H9 (cell line): Measurements from ENCODE around the gene ZNF385D. TPM values are rescaled to one million over a fixed set of nuclear protein-coding genes. Genes with fewer than 3 reads are reported as not detected.

Experiments
- DNase-seq: peaks from one replicate; pipeline ENCODE4 v3.0.0-alpha.2; 2017
- H2AFZ ChIP-seq: one replicate; pipeline ENCODE4 v1.6.1; 2013; ENCODE audit warnings: mild to moderate bottlenecking, low read length, control low read depth, moderate library complexity
- H2AK5ac ChIP-seq: 2 replicates; pipeline ENCODE4 v1.6.1; 2013; ENCODE audit warnings: low read length, control low read depth, mixed read lengths; ENCODE audit not compliant: insufficient read length
- H2BK120ac ChIP-seq: one replicate; pipeline ENCODE4 v1.6.1; 2013; ENCODE audit warnings: low read depth, mild to moderate bottlenecking, low read length, control low read depth, inconsistent platforms; ENCODE audit not compliant: poor library complexity, severe bottlenecking
- H2BK12ac ChIP-seq: 2 replicates; pipeline ENCODE4 v1.6.1; 2013; ENCODE audit warnings: low read length, control low read depth, mixed read lengths, low read depth; ENCODE audit not compliant: insufficient read length
- H2BK15ac ChIP-seq: 2 replicates; pipeline ENCODE4 v1.6.1; 2013; ENCODE audit warnings: low read depth, low read length, control low read depth
- H2BK20ac ChIP-seq: one replicate; pipeline ENCODE4 v1.6.1; 2013; ENCODE audit warnings: low read depth, mild to moderate bottlenecking, low read length, control low read depth, inconsistent platforms; ENCODE audit not compliant: poor library complexity, severe bottlenecking
- H2BK5ac ChIP-seq: 2 replicates; pipeline ENCODE4 v1.6.1; 2013; ENCODE audit warnings: low read length, control low read depth, mixed read lengths; ENCODE audit not compliant: insufficient read length
- H3K14ac ChIP-seq: 2 replicates; pipeline ENCODE4 v1.6.1; 2013; ENCODE audit warnings: low read length, control low read depth; ENCODE audit not compliant: insufficient read depth
- H3K18ac ChIP-seq: 2 replicates; pipeline ENCODE4 v1.6.1; 2013; ENCODE audit warnings: low read depth, mild to moderate bottlenecking, mixed read lengths, low read length, control low read depth; ENCODE audit not compliant: insufficient read length
- H3K23ac ChIP-seq: 2 replicates; pipeline ENCODE4 v1.6.1; 2013; ENCODE audit warnings: low read length, control low read depth, mixed read lengths, low read depth; ENCODE audit not compliant: insufficient read length
- H3K23me2 ChIP-seq: 2 replicates; pipeline ENCODE4 v1.6.1; 2013; ENCODE audit warnings: low read depth, mild to moderate bottlenecking, mixed read lengths, low read length, control low read depth; ENCODE audit not compliant: insufficient read length, poor library complexity, severe bottlenecking
- H3K27ac ChIP-seq: 2 replicates; pipeline ENCODE4 v1.5.1; 2013; ENCODE audit warnings: low read length, control low read depth, mixed read lengths, low read depth; ENCODE audit not compliant: insufficient read length
- H3K27me3 ChIP-seq: 2 replicates; pipeline ENCODE4 v1.6.1; 2013; ENCODE audit warnings: low read length, control low read depth, inconsistent platforms; ENCODE audit not compliant: insufficient read depth
- H3K4ac ChIP-seq: 2 replicates; pipeline ENCODE4 v1.6.1; 2013; ENCODE audit warnings: low read depth, mild to moderate bottlenecking, control low read depth, inconsistent platforms, low read length, moderate library complexity
- H3K4me1 ChIP-seq: 2 replicates; pipeline ENCODE4 v1.6.1; 2013; ENCODE audit warnings: low read length, control low read depth, inconsistent platforms; ENCODE audit not compliant: insufficient read depth
- H3K4me2 ChIP-seq: 2 replicates; pipeline ENCODE4 v1.6.1; 2013; ENCODE audit warnings: low read length, control low read depth, mixed read lengths; ENCODE audit not compliant: insufficient read length, insufficient read depth
- H3K56ac ChIP-seq: 2 replicates; pipeline ENCODE4 v1.6.1; 2013; ENCODE audit warnings: low read depth, mild to moderate bottlenecking, mixed read lengths, low read length, control low read depth; ENCODE audit not compliant: insufficient read length
- H3K79me1 ChIP-seq: 2 replicates; pipeline ENCODE4 v1.6.1; 2013; ENCODE audit warnings: low read depth, mild to moderate bottlenecking, moderate library complexity, low read length, control low read depth, inconsistent platforms; ENCODE audit not compliant: insufficient read depth, poor library complexity, severe bottlenecking
- H3K79me2 ChIP-seq: 2 replicates; pipeline ENCODE4 v1.6.1; 2013; ENCODE audit warnings: low read length, control low read depth, inconsistent platforms; ENCODE audit not compliant: insufficient read depth
- H3K9ac ChIP-seq: 2 replicates; pipeline ENCODE4 v1.6.1; 2013; ENCODE audit warnings: low read length, control low read depth, mixed read lengths; ENCODE audit not compliant: insufficient read length; ENCODE audit errors: extremely low read depth
- H3K9me3 ChIP-seq: one replicate; pipeline ENCODE4 v1.6.1; 2013; ENCODE audit warnings: low read depth, low read length, inconsistent platforms; ENCODE audit not compliant: control insufficient read depth
- H3T11ph ChIP-seq: one replicate; pipeline ENCODE4 v1.6.1; 2013; ENCODE audit warnings: mild to moderate bottlenecking, low read length, control low read depth, inconsistent platforms
- H4K20me1 ChIP-seq: one replicate; pipeline ENCODE4 v1.6.1; 2013; ENCODE audit not compliant: control insufficient read depth, insufficient read length, insufficient read depth
- H4K5ac ChIP-seq: 2 replicates; pipeline ENCODE4 v1.6.1; 2013; ENCODE audit warnings: low read depth, mild to moderate bottlenecking, mixed read lengths, low read length, control low read depth; ENCODE audit not compliant: insufficient read length
- H4K8ac ChIP-seq: replicated peaks from 2 replicates; pipeline ENCODE4 v1.6.1; 2013; ENCODE audit warnings: low read length, control low read depth, mixed read lengths, low read depth; ENCODE audit not compliant: insufficient read length
- H4K91ac ChIP-seq: 2 replicates; pipeline ENCODE4 v1.6.1; 2013; ENCODE audit warnings: low read depth, mild to moderate bottlenecking, moderate library complexity, mixed read lengths, low read length, control low read depth; ENCODE audit not compliant: insufficient read length
- H3K27ac Mint-ChIP-seq, 3 experiments: 2 replicates in 2 of 3; 3 replicates in 1 of 3; pipeline ENCODE4 v1.8.0; 2020 to 2021; ENCODE audit warnings: mixed read lengths in 3 of 3, mild to moderate bottlenecking in 1 of 3, moderate library complexity in 1 of 3
- H3K27me3 Mint-ChIP-seq: 2 replicates; pipeline ENCODE4 v1.8.0; 2021; ENCODE audit warnings: low read depth, mild to moderate bottlenecking, moderate library complexity, mixed read lengths
- H3K36me3 Mint-ChIP-seq, 3 experiments: 2 replicates in 2 of 3; 3 replicates in 1 of 3; pipeline ENCODE4 v1.8.0; 2020 to 2021; ENCODE audit warnings: low read depth in 3 of 3, mixed read lengths in 3 of 3; ENCODE audit not compliant: insufficient read depth in 1 of 3
- H3K4me1 Mint-ChIP-seq, 2 experiments: 2 replicates each; pipeline ENCODE4 v1.8.0; 2020; ENCODE audit warnings: mixed read lengths in 2 of 2
- H3K4me3 Mint-ChIP-seq, 2 experiments: 2 replicates in 1 of 2; 3 replicates in 1 of 2; pipeline ENCODE4 v1.8.0; 2020 to 2021; ENCODE audit warnings: mild to moderate bottlenecking in 2 of 2, mixed read lengths in 2 of 2, moderate library complexity in 1 of 2
- H3K9me3 Mint-ChIP-seq, 2 experiments: 2 replicates in 1 of 2; 3 replicates in 1 of 2; pipeline ENCODE4 v1.8.0; 2020; ENCODE audit warnings: mild to moderate bottlenecking in 2 of 2, mixed read lengths in 2 of 2, moderate library complexity in 1 of 2
- WGBS: extraction: QIAGEN DNeasy Blood & Tissue Kit; methylation state at CpG from one replicate; pipeline ENCODE4 v1.1.7; 2013; ENCODE audit warnings: missing lambda C conversion rate, low lambda C conversion rate, mixed read lengths; ENCODE audit not compliant: insufficient read length; ENCODE audit errors: extremely low coverage; 5-methylcytosine and 5-hydroxymethylcytosine counted together
- total RNA-seq: library from RNA; stranded (reverse); gene quantifications from 2 replicates; pipeline ENCODE4 v1.2.1, GENCODE V29; 2021
- TF ChIP-seq, protein P1 (sequence below): fragments of 200-600 bp; sonication (generic); conservative IDR thresholded peaks from 3 replicates; pipeline ENCODE4 v1.8.0; 2021; ENCODE audit warnings: antibody characterized with exemption, mild to moderate bottlenecking

The ZNF385D gene
- total RNA-seq, 1 experiment from 2014 or later: 1.5 TPM

DNA sequence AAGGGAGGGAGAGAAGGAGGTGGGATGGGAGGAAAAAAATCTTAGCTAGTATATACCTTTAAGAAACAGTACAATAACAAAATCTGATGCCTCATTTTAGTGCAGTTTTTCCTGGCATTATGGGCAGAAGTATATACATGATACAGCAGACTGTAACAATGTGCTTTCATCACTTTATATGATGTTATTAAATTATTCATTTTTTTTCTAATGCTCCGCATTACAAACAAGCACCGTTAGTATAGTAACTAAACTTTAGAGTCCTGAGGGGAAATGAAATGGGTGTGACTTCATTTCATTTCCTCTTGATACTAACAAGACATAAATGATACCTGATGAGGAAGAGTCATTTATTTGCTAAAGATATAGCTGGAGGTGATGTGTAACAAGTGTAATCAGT, 325.3 kb downstream of the ZNF385D start:
- H3K4me3 Mint-ChIP-seq: no peak overlapping the region
- no peak overlapping the region for H2BK15ac ChIP-seq
- no peak overlapping the region for H3K56ac ChIP-seq
- no peaks in the 10 kb centered on the region for H3K9me3 Mint-ChIP-seq
- H4K5ac ChIP-seq: no peak overlapping the region
- H3K4me1 ChIP-seq: no peaks in the 10 kb centered on the region; the same call in 1 of the 2 replicates
- H3K27me3 Mint-ChIP-seq: no peaks in the 10 kb centered on the region
- H3K79me1 ChIP-seq: no peaks in the 10 kb centered on the region
- H2AK5ac ChIP-seq: no peak overlapping the region
- WGBS: no CpG with 5 or more reads among the region's 2 CpGs
- H2BK5ac ChIP-seq: no peak overlapping the region
- H3K18ac ChIP-seq: no peak overlapping the region
- no peaks in the 10 kb centered on the region for H3K9me3 ChIP-seq
- H4K20me1 ChIP-seq: no peaks in the 10 kb centered on the region
- TF ChIP-seq, protein P1, sequence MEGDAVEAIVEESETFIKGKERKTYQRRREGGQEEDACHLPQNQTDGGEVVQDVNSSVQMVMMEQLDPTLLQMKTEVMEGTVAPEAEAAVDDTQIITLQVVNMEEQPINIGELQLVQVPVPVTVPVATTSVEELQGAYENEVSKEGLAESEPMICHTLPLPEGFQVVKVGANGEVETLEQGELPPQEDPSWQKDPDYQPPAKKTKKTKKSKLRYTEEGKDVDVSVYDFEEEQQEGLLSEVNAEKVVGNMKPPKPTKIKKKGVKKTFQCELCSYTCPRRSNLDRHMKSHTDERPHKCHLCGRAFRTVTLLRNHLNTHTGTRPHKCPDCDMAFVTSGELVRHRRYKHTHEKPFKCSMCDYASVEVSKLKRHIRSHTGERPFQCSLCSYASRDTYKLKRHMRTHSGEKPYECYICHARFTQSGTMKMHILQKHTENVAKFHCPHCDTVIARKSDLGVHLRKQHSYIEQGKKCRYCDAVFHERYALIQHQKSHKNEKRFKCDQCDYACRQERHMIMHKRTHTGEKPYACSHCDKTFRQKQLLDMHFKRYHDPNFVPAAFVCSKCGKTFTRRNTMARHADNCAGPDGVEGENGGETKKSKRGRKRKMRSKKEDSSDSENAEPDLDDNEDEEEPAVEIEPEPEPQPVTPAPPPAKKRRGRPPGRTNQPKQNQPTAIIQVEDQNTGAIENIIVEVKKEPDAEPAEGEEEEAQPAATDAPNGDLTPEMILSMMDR: no peak
- H3K23ac ChIP-seq: no peak overlapping the region
- no peak overlapping the region for H4K91ac ChIP-seq
- no peaks in the 10 kb centered on the region for H3K79me2 ChIP-seq
- no peak overlapping the region for H3K27ac ChIP-seq
- no peak overlapping the region for H2BK120ac ChIP-seq
- H3K27me3 ChIP-seq: no peaks in the 10 kb centered on the region
- H3K4ac ChIP-seq: no peak overlapping the region
- DNase-seq: no peak
- no peaks in the 10 kb centered on the region for H3K36me3 Mint-ChIP-seq
- peaks cover 10% of the 10 kb centered on the region in 2 experiments for H3K4me1 Mint-ChIP-seq
- H4K8ac ChIP-seq: no peak overlapping the region
- no peak overlapping the region for H2AFZ ChIP-seq
- no peak overlapping the region for H2BK20ac ChIP-seq
- H3K14ac ChIP-seq: no peak overlapping the region
- no peak overlapping the region for H2BK12ac ChIP-seq
- H3T11ph ChIP-seq: no peak overlapping the region
- no peak overlapping the region for H3K4me2 ChIP-seq
- H3K27ac Mint-ChIP-seq: no peak overlapping the region
- H3K9ac ChIP-seq: no peak overlapping the region
- H3K23me2 ChIP-seq: no peaks in the 10 kb centered on the region
